ENCODE results near the gene PIP5K1B. TPM values are rescaled to one million over a fixed set of nuclear protein-coding genes. Genes with fewer than 3 reads are reported as not detected.

PIP5K1B gene
- total and polyA plus RNA-seq, 2 of the 13 experiments (the other 11 are each of a cell fraction or from before 2014, with no cell fraction given) = 15.8 to 17.5 TPM

DNA sequence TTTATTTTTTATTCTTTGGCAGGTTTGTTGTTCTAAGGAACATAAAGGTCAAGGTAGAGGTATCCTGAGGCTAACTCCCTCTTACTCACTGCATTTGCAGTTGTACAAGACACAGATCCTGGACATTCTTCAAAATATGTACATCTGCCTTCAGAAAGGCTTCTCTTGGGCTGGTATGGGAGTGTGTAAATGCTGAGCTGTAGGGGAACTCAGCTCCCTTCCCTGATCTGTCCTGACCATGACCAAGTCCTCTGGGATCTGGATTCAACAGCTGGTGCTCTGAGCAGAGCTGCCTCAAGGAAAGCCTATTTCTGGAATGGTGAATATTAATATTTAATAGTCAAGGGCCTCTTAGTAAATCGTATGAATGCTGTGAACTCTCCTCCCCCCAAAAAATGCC lies 191.4 kb downstream of the PIP5K1B start:
- ATAC-seq (no peak), DNase-seq (ENCODE audit: low spot score) (no peak), FAIRE-seq (no peak)
- H2AFZ ChIP-seq (ENCODE audit: low read length) = no peak overlapping the region
- no peaks in the 10 kb centered on the region for H3K27me3 ChIP-seq (ENCODE audit: control insufficient read depth in 1 of 2, insufficient read depth in 2 of 2, low read length in 2 of 2)
- H3K9ac ChIP-seq (ENCODE audit: insufficient read depth, low read depth, low read length) = no peak overlapping the region
- intact Hi-C loops (cut with micrococcal nuclease; ENCODE audit: unreplicated experiment) = no loop called here
- no peaks in the 10 kb centered on the region for H3K79me2 ChIP-seq (ENCODE audit: insufficient read depth, low read length)
- no peak overlapping the region for H3K4me3 ChIP-seq (replicated peaks in 1 of 3; ENCODE audit: insufficient read depth in 1 of 3, low read depth in 2 of 3, low read length in 3 of 3)
- no peak overlapping the region for H3K4me2 ChIP-seq (ENCODE audit: low read depth, low read length)
- no peaks in the 10 kb centered on the region for H3K4me1 ChIP-seq (ENCODE audit: insufficient read depth, low read length)
- BruUV-seq (replicated peaks) = no TSS peak
- 100% methylated on average over 1 of the region's 1 CpG for WGBS (ENCODE audit: low lambda C conversion rate)
- H3K9me3 ChIP-seq (ENCODE audit: low read length) = no peaks in the 10 kb centered on the region
- H4K20me1 ChIP-seq (ENCODE audit: insufficient read depth, low read length) = no peaks in the 10 kb centered on the region
- peaks cover 5 to 20% of the 10 kb centered on the region in 2 experiments; a peak in 4 of 5 replicates for H3K36me3 ChIP-seq (replicated peaks in 1 of 2; ENCODE audit: control insufficient read depth in 1 of 2, insufficient read depth in 2 of 2, low read length in 2 of 2)
- ChIA-PET CTCF (ENCODE audit: low intra/inter-chr PET ratio, low total read pairs) (no interaction called here), POLR2A (no interaction called here)
- no peak for TF ChIP-seq ZNF788 (CRISPR knock-in tag; IDR thresholded peaks at IDR 0.05; ENCODE audit: borderline replicate concordance)
- TF ChIP-seq, protein P1, sequence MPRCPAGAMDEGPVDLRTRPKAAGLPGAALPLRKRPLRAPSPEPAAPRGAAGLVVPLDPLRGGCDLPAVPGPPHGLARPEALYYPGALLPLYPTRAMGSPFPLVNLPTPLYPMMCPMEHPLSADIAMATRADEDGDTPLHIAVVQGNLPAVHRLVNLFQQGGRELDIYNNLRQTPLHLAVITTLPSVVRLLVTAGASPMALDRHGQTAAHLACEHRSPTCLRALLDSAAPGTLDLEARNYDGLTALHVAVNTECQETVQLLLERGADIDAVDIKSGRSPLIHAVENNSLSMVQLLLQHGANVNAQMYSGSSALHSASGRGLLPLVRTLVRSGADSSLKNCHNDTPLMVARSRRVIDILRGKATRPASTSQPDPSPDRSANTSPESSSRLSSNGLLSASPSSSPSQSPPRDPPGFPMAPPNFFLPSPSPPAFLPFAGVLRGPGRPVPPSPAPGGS (CRISPR knock-in tag; IDR thresholded peaks at IDR 0.05) = no peak
- TF ChIP-seq HMG20A (CRISPR knock-in tag; IDR thresholded peaks at IDR 0.05; ENCODE audit: borderline replicate concordance) = no peak
- TF ChIP-seq ZBTB7A (CRISPR knock-in tag; IDR thresholded peaks at IDR 0.05) = no peak
- TF ChIP-seq SMYD3 (CRISPR knock-in tag; IDR thresholded peaks at IDR 0.05) = no peak
- TF ChIP-seq SAP130 (CRISPR knock-in tag; IDR thresholded peaks at IDR 0.05; ENCODE audit: low read depth) = no peak
- TF ChIP-seq ARHGAP35 (CRISPR knock-in tag; IDR thresholded peaks at IDR 0.05; ENCODE audit: borderline replicate concordance) = no peak
- TF ChIP-seq ZNF207 (IDR thresholded peaks at IDR 0.05; ENCODE audit: borderline replicate concordance) = no peak
- in situ Hi-C loops (cut with HindIII; ENCODE audit: extremely low pct_ligation_motif_present, low pct_unique_long_range_greater_than_20kb) = no loop called here
- no peak overlapping the region for H3K27ac ChIP-seq (ENCODE audit: extremely low read length, insufficient read depth, low read length)

DNA sequence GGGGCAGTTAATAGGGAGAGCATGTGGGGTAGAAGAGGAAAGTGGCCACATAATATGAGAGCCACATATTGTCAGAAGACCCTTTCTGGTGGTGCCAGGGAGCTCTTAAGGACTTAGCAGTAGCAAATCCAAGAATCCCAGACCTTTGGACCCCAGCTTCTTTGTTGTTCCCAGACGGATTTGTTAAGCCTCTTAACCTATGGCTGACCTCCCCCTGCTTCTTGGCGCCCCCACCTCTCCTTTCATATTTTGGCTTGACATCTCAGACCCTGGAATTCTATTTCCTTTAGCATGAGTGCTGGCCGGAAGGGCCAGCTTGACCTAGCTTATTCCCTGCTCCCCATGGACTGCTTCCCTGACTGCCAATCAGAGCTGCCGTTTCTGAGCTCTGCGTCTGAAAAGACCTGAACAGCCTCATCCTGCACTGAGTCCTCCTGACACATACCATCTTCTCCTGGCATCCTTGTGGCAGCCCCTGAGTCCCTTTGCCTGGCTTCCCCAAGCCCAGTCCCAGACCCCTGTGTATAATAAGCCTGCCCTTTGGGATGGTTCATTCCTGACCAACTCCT lies 192.6 kb downstream of the PIP5K1B start:
- Histone ChIP-seq H3K9ac (ENCODE audit: insufficient read depth, low read depth, low read length) (no peak overlapping the region), H4K20me1 (ENCODE audit: insufficient read depth, low read length) (no peaks in the 10 kb centered on the region), H3K4me1 (ENCODE audit: insufficient read depth, low read length) (no peaks in the 10 kb centered on the region), H3K36me3 (replicated peaks in 1 of 2; ENCODE audit: control insufficient read depth in 1 of 2, insufficient read depth in 2 of 2, low read length in 2 of 2) (peaks cover 5 to 24% of the 10 kb centered on the region in 2 experiments; a peak in 4 of 5 replicates), H3K27me3 (ENCODE audit: control insufficient read depth in 1 of 2, insufficient read depth in 2 of 2, low read length in 2 of 2) (no peaks in the 10 kb centered on the region), H3K4me3 (replicated peaks in 1 of 3; ENCODE audit: insufficient read depth in 1 of 3, low read depth in 2 of 3, low read length in 3 of 3) (no peak overlapping the region), H3K27ac (ENCODE audit: extremely low read length, insufficient read depth, low read length) (no peak overlapping the region), H2AFZ (ENCODE audit: low read length) (no peak overlapping the region), H3K79me2 (ENCODE audit: insufficient read depth, low read length) (no peaks in the 10 kb centered on the region), H3K9me3 (ENCODE audit: low read length) (no peaks in the 10 kb centered on the region), H3K4me2 (ENCODE audit: low read depth, low read length) (no peak overlapping the region)
- no peak for ATAC-seq
- in situ Hi-C loops (cut with HindIII; ENCODE audit: extremely low pct_ligation_motif_present, low pct_unique_long_range_greater_than_20kb) (no loop called here), intact Hi-C loops (cut with micrococcal nuclease; ENCODE audit: unreplicated experiment) (no loop called here)
- 85% methylated on average over 5 of the region's 5 CpGs for WGBS (ENCODE audit: low lambda C conversion rate)
- CTCF ChIA-PET (ENCODE audit: low intra/inter-chr PET ratio, low total read pairs) = no interaction called here
- no peak for FAIRE-seq
- no peak for TF ChIP-seq SNAI1 (CRISPR knock-in tag; IDR thresholded peaks at IDR 0.05; ENCODE audit: borderline replicate concordance)
- no peak for TF ChIP-seq ARNT (IDR thresholded peaks at IDR 0.05)
- no peak for TF ChIP-seq NKX3-1 (CRISPR knock-in tag; IDR thresholded peaks at IDR 0.05)
- TF ChIP-seq SYNCRIP (IDR thresholded peaks at IDR 0.05; ENCODE audit: insufficient read depth, low read depth, low read length) = no peak
- TF ChIP-seq, protein P2, sequence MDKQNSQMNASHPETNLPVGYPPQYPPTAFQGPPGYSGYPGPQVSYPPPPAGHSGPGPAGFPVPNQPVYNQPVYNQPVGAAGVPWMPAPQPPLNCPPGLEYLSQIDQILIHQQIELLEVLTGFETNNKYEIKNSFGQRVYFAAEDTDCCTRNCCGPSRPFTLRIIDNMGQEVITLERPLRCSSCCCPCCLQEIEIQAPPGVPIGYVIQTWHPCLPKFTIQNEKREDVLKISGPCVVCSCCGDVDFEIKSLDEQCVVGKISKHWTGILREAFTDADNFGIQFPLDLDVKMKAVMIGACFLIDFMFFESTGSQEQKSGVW (CRISPR knock-in tag; IDR thresholded peaks at IDR 0.05; ENCODE audit: borderline replicate concordance) = no peak
- DNase-seq (ENCODE audit: low spot score) = no peak
- BruUV-seq (replicated peaks) = no TSS peak
- POLR2A ChIA-PET = no interaction called here
